ENCODE results near the gene FCAMR.

DNA sequence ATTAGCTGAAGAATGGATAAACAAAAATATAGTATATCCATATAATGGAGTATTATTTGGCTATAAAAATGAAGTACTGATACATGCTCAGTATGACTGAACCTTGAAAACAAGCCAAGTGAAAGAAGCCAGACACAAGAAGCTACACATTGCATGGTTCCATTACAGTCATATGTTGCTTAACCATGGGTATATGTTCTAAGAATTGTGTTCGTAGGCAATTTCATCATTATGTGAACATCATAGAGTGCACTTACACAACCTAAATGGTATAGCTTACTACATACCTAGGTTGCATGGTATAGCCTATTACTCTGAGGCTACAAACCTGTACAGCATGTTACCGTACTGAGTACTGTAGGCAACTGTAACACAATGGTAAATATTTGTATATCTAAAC, 28.6 kb upstream of the FCAMR start:
- TF ChIP-seq, protein P1, sequence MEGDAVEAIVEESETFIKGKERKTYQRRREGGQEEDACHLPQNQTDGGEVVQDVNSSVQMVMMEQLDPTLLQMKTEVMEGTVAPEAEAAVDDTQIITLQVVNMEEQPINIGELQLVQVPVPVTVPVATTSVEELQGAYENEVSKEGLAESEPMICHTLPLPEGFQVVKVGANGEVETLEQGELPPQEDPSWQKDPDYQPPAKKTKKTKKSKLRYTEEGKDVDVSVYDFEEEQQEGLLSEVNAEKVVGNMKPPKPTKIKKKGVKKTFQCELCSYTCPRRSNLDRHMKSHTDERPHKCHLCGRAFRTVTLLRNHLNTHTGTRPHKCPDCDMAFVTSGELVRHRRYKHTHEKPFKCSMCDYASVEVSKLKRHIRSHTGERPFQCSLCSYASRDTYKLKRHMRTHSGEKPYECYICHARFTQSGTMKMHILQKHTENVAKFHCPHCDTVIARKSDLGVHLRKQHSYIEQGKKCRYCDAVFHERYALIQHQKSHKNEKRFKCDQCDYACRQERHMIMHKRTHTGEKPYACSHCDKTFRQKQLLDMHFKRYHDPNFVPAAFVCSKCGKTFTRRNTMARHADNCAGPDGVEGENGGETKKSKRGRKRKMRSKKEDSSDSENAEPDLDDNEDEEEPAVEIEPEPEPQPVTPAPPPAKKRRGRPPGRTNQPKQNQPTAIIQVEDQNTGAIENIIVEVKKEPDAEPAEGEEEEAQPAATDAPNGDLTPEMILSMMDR (optimal IDR thresholded peaks at IDR 0.05 in 1 of 3, IDR thresholded peaks at IDR 0.05 in 1 of 3, conservative IDR thresholded peaks at IDR 0.05 in 1 of 3; ENCODE audit: extremely low read depth in 1 of 3, insufficient read depth in 2 of 3, low read length in 3 of 3), result no peak
- TF ChIP-seq EZH2 (IDR thresholded peaks at IDR 0.05; ENCODE audit: low read length), result no peak

Measured in keratinocyte (primary cell).